Tongue (tissue), 3 donors: Measurements from ENCODE around the gene F2. TPM values are rescaled to one million over a fixed set of nuclear protein-coding genes. Genes with fewer than 3 reads are reported as not detected.

ENCODE experiments used
- DNase-seq: peaks from one replicate; pipeline ENCODE4 v3.0.0-alpha.2; 2015
- small RNA-seq: library from RNA; depleted of rRNA; stranded (forward); fragments of <200 nt; gene quantifications from one replicate; pipeline ENCODE3, GENCODE V24; 2014; ENCODE audit warnings: low replicate concordance
- total RNA-seq: library from RNA; depleted of rRNA; stranded (reverse); fragments of >200 nt; gene quantifications from one replicate; pipeline ENCODE4 v1.2.3, GENCODE V29; 2014

Gene F2
- total RNA-seq, 1 donor from 2014 or later, result not detected

DNA sequence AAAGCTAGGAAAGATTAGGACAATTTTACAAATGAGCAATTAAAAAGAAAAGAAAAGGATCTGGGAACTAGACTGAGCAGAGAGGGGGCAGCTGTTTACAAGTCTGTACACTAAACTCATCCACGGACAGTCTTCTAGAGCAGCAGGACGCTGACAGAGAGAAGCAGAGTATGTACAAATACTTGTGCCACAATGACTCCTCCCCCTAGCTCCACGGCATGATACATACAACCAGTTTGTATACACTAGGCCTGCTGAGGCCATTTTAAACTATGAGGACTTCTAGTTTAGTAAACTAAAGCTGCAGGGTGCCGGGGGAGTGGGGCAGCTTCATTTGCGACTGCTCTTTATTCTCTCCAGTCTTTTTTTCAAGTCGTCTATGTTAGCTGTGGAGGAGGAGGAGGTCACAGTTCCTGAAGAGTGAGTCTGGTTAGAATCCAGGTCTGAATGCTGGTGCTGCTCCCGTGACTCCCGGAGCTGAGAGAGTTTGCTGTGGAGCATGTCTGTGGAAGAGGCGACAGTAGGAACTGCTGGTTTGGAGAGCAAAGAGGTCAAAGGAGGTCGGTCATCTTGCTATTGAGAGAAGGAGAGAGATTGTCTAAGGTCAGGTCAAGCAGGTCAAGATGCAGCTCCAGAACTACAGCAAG, 24.8 kb downstream of the F2 start:
- no peak for DNase-seq

DNA sequence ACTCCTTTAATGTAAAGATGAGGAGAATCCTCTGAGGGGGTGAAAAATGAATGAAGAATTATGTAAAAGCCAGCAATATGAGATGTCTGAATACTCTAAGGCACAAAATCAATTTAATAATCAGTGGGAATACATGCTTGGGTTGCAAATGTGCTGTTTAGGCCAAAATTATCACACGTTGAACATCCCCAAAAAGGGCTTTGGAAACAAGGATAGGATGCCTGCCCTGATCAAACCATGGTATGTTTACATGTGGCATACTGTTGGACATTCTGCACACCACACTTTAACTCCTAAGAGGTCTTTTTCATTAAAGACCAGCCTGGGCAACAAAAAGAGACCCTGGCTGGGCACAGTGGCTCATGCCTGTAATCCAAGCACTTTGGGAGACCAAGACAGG, 26.3 kb downstream of the F2 start:
- no peak for DNase-seq

DNA sequence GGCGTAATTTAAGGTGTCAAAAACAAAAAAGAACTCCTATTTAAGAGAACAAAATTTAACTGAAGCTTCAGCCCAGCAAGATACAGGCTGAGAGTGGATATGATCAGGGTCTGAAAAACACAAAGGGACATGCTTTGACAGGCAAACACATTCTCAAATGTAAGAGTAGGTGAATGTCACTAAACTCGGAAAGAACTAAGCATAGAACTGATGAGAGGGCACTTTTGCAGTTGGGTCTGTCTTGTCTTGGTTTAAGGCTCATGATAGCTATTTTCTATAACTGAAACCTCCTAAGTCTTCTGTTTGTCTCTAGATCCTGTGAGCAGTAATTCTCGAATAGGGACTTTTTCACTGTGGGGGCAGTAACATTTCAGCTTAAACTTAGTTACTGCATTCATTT, 27.0 kb downstream of the F2 start:
- no peak for DNase-seq

DNA sequence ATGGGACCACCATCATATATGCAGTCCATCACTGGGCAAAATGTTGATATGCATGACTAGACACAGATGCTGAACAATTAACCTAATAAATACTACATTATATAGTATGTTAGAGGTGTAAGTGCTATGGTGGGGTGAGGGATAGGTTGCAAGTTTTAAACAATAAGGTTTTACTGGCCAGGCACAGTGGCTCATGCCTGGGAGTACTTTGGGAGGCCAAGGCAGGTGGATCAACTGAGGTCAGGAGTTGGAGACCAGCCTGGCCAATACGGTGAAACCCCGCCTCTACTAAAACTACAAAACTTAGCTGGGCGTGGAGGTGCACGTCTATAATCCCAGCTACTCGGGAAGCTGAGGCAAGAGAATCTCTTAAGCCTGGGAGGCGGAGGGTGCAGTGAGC, 28.1 kb downstream of the F2 start:
- DNase-seq, result no peak

DNA sequence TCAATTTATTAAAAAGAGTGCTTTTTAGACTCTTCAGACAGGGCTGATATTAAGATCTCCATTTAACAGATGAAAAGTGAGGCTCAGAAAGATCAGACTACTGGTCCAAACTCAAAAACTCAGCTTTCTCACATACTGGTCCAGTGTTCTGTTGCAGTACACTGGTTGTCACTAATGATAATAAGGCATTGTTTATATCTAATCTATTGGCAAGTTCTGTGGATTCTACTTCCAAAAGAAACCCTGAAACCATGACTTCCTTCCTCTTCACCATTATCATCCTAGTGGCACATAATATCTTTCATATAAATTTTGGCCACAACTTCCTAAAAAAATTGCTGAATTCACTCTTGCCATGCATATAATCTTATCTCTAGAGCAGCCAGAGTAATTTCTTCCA, 36.9 kb downstream of the F2 start:
- no peak for DNase-seq

DNA sequence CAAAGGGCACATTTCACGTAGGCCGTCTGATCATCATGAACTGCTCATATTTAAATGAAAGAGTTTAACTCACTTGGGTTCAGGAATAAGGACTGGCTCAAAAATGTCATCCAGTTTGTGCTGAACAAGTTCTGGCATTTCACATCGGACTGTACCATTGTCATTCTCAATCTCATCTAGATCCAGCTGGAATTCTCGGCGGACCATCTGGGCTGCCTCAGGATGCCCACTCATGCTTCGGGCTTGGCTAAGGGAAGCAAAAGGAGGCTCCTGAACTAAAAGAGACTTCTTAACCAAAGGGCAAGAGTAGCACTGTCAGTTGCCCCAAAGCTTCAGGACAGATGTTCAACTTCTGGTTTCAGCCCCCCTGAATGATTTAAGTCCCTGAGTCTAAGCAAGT, 40.2 kb downstream of the F2 start:
- no peak for DNase-seq

DNA sequence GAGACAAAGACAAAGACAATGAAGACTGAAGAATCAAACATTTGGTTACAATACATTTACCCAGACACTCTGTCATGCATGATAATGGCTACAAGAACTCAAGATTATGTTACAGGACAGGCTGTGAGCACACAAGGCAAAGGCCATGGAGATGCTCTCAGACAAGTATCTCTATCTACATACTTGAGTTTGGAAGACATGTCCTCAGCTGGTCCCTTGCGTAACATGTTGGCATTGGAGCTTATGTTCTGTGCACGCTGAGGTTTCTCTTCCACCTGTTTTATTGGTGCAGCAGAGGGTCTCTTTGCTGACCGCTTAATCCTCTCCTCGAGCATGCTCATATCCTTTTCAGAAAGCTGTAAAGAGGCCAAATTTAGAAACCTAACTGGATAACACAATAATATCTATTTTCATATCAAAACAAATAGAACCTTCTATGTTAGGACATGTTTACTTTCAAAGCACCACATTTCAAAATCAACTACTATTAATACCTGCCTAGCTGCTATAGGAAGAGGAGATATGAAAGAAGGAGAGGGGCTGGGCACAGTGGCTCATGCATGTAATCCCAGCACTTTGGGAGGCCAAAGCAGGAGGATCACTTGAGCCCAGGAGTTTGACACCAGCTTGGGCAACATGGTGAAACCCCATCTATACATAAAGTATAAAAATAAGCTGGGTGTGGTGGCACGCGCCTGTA, 41.6 kb downstream of the F2 start:
- peak; percentile 5 for DNase-seq

DNA sequence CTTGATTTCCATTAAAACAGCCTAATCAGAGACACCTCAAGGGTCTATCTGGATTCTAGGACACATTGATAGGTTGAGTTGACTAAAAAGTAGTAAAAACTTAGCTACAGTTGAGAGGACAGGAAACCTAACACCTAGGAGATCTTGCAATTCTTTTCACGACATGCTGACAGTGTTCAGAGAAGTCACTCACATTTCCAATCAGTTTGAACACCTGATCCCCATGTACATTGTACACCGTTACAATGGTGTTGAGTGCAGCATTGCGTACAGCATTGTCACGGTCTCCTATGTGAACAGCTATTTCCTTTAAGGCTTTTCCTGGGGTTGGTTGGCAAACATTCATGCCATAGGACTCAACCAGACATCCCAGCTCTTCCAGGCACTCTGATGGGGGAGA, 42.8 kb downstream of the F2 start:
- no peak for DNase-seq

DNA sequence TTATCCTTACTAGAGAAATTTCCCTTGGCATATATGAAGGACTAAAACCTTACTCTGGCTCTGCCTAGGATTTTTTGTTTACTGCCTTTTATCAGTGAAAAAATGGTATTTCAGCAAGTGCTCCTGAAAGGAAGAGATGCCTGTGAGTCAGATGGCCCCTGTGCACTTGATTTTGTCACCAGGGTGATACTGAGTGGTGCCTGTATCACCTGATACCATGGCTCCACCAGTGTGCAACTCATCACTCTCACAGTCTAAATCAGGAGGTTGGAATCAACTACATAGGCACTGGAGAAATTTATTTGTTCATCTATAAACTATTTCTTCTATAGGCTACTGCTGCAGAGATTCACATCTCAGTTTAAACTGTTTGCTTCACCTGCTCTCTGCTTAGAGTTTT, 43.2 kb downstream of the F2 start:
- DNase-seq, result no peak

DNA sequence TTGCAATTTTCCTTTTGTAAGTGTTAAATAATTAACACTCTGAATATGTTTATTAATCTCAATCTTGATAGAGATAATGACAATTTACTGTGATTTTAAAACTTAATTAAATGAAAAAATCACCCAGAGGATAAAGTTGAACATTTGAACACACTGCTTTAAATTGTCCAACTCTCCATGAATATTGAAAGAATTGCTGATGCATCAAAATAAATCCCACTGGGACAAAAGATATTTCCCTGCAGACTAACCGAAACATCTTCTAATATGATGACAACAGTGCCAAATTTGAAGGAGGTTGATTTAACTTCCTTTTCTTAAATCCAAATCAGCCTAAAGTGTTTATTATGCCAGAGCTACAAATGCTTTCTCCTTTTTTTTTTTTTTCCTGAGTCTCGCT, 47.6 kb downstream of the F2 start:
- no peak for DNase-seq

DNA sequence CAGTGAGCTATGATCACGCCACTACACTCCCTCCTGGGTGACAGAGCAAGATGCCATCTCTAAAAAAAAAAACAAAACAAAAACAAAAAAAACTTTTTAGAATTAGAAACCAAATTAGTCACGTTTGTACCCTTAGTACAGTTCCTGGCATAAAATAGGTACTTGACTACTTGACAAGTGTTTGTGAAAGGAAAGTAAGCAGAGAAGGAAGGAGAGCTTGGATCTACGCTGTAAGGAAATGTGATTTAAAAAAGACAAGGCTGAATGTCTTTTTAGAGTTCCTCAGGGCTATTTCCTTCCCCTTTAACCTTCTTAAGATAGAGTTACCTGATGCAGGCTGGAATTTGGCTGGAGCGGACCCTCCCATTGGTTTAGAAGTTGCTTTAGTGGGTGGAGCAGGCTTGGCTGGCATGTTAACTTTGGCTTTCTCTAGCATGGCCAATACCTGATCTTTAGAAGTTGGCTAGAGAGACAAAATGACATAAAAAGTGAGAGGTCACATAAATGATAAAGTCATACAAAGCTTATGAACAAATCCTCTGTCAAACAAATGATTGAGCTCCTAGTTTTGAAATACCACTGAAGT, 50.7 kb downstream of the F2 start:
- DNase-seq, result no peak

DNA sequence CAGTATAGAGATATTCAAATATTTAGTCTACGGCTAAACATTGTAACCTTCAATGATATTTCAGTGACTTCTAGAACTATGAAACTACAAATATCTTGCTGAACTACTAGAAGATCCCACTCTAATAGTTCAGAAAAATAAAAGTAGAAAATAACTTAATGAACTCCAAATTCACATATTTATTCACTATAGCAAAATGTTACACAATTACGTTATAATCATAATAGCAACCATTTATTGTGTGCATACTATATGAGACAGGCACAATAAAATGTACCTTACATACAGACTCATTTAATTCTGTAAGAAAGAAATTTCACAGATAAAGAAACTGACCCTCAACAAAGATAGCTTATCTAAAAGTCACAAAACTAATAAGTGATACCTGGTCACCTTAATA, 57.9 kb downstream of the F2 start:
- DNase-seq, result no peak

DNA sequence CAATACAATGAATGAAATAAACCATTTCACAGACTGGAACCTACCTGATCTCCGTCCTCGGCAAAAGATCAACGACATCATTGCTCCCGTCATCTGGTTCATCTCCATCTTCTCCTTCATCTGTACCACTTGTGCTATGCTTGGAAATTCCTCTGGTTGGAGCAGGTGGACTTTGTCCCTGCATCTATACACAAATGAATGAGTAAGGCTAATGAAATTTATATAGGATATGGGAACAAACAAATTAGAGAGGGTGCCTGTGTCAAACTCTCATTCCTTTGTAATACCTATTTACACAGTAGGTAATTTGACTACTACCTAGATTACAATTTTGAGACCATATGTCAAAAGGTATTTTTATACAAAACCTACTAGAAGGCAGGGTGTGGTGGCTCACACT, 59.4 kb downstream of the F2 start:
- DNase-seq, result no peak

Small RNAs within 50 kb of the gene (small RNA-seq; reads per million reads assigned to genes)
- gene MIR5582 (0.05 reads per million), gene RF00573 (not detected), gene SNORD67 (91.0 reads per million, percentile 97 among the genes with 10 or more reads in this experiment)

Other genes starting within 250 kb of the F2 start
- 27.8 TPM for gene AMBRA1, start 125.2 kb upstream of the F2 start, total RNA-seq
- 1.0 TPM for gene HARBI1, start 102.0 kb upstream of the F2 start, total RNA-seq
- 56.8 TPM for gene ATG13, start 101.7 kb upstream of the F2 start, total RNA-seq
- 23.4 TPM for gene ARHGAP1, start 18.6 kb upstream of the F2 start, total RNA-seq
- gene ZNF408, start 18.2 kb upstream of the F2 start, total RNA-seq, result 8.2 TPM
- 65.5 TPM for gene CKAP5, start 127.1 kb downstream of the F2 start, total RNA-seq
- gene LRP4, start 199.3 kb downstream of the F2 start, total RNA-seq, result 57.2 TPM
- gene CSTPP1, start 217.5 kb downstream of the F2 start, total RNA-seq, result 15.2 TPM